ENCODE data around the gene ZNF740.
A peak's percentile ranks its signal among the peaks of the same experiment; 100 is the strongest.

The ZNF740 gene

DNA sequence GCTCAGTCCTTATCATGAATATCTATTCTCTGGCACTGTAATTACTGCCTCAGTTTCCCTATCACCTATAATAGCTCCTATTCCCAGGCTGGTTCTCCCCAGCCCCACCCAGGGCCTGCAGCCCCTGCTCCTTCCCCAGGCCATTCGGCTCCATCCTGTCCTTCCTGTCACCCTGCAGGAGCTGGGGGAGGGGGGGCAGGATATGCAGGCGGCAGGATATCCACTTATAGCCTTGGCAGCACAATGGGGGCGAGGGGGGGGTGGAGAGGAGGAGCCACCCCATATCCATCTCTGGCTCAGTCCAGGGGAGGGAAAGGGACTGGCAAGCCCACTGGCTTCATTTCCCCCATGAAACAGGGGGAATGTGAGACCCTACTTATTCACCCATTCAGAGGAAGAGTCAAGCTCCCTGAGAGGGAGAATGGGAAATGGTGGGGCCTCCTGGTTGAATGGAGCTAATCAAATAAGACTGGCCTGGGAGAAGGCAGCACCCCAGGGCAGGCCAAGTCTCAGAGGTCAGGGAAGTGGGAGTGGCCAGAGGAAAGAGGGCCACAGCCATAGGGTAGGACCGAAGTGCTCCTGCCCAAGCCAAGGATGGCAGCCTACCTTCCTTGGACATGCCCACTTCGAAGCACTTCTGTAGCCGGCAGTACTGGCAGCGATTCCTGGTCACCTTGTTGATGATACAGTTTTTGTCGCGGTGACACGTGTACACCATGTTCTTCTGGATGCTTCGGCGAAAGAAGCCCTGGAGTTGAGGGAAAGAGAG, 34.3 kb downstream of the ZNF740 start:
- peaks cover 10% of the 10 kb centered on the region for H3K27me3 ChIP-seq (ENCODE audit: control insufficient read depth, insufficient read depth, low read length)
- no peak overlapping the region for H3K9ac ChIP-seq (ENCODE audit: low read length)
- H3K4me1 ChIP-seq (ENCODE audit: control insufficient read depth, insufficient read depth, low read length): peaks cover 58% of the 10 kb centered on the region
- 0 out of 2 replicates have a peak overlapping the region, but pooled peaks have one; percentile 0 for H3K4me3 ChIP-seq (ENCODE audit: low read depth, low read length)
- H3K36me3 ChIP-seq (ENCODE audit: control insufficient read depth, insufficient read depth, low read length): peaks cover 41% of the 10 kb centered on the region
- H3K27ac ChIP-seq (ENCODE audit: low read depth, low read length): no peak overlapping the region
- no peaks in the 10 kb centered on the region for H3K9me3 ChIP-seq (ENCODE audit: control insufficient read depth, insufficient read depth, low read depth, low read length)

DNA sequence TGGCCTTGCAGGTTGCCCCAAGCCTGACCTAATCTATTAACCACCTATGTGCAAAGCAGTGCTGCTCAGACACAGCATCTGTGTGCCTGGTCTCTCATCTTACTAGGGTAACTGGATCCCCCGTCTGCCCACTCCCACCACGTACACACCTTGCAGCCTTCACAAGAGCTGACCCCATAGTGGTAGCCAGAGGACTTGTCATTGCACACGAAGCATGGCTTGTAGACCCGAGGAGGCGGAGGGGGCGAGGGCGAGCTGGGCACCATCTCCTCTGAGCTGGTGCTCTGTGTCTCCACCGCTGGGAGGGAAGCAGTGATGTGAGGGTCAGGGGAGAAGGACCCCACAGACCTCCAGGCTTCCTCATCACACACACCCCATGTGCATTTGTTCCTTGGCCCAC, 35.0 kb downstream of the ZNF740 start:
- Histone ChIP-seq H3K27ac (ENCODE audit: low read depth, low read length) (no peak overlapping the region), H3K27me3 (ENCODE audit: control insufficient read depth, insufficient read depth, low read length) (peaks cover 10% of the 10 kb centered on the region)

DNA sequence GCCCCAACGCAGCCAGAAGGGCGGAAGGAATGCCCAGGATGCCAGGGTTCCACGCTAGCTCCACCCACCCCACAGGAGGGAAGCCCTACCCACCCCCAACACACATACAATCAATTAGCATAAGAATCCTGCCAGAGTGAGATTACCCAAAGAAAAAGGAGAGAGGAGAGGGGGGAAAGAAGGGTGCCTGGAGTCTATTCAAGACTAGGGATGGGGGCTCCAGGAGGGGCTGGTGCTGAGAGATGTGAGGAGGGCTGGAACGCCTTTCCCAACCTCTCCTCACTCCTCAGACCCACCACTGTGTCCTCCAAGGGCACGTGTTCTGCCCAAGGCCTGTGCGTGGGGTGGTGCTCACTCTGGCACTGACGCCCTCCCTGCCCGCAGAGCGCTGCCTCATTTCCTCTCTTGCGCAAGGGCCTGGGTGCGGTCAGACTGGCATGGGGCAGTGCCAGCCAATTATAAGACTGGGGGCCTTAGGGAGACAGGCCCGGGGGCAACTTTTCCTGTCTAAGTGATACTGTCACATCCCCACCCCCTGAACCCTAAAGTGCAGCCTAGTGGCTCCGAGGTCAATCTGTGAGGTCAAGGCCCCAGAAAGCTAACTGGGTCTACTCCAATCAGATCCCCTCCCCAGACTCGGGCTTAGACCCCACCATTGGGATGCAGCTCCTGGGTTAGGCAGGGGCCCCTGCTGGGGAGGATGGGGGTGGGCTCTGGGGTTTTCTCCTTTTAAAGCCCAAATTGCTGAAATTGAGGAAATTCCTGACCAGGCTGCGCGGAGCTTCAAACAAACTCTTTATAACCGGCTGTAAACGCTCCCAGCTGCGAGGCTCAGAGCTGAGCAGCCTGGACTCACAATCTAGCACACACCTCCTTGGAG, 36.8 kb downstream of the ZNF740 start:
- Histone ChIP-seq H3K27ac (ENCODE audit: low read depth, low read length) (peak overlapping the region; percentile 35; the same call in 1 of the 2 replicates), H3K27me3 (ENCODE audit: control insufficient read depth, insufficient read depth, low read length) (peaks cover 10% of the 10 kb centered on the region), H3K4me3 (ENCODE audit: low read depth, low read length) (peak overlapping the region; percentile 80), H3K9ac (ENCODE audit: low read length) (peak overlapping the region; percentile 62), H3K4me1 (ENCODE audit: control insufficient read depth, insufficient read depth, low read length) (peaks cover 63% of the 10 kb centered on the region), H3K36me3 (ENCODE audit: control insufficient read depth, insufficient read depth, low read length) (peaks cover 21% of the 10 kb centered on the region), H3K9me3 (ENCODE audit: control insufficient read depth, insufficient read depth, low read depth, low read length) (no peaks in the 10 kb centered on the region)

More for the DNA sequence above, 35.0 kb downstream of the ZNF740 start:
- H3K9ac ChIP-seq (ENCODE audit: low read length): no peak overlapping the region
- no peak overlapping the region for H3K4me3 ChIP-seq (ENCODE audit: low read depth, low read length)
- H3K36me3 ChIP-seq (ENCODE audit: control insufficient read depth, insufficient read depth, low read length): peaks cover 36% of the 10 kb centered on the region
- H3K4me1 ChIP-seq (ENCODE audit: control insufficient read depth, insufficient read depth, low read length): peaks cover 58% of the 10 kb centered on the region
- no peaks in the 10 kb centered on the region for H3K9me3 ChIP-seq (ENCODE audit: control insufficient read depth, insufficient read depth, low read depth, low read length)

DNA sequence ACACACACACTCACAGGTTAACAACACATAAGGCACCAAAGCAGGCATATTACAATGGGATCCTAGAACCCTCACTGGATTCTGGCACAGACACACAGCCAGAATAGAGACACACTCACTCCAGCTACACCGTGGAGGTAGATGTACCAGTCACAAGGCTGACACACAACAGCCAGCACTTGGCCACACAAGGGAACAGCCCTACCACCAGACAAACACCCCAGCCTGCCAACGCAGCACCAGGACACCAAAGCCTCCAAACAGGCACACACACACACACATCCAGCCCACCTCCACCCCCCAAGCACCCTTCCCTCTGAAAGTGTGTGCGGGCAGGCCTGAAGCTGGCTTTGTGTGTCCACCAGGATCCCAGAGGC, 37.4 kb downstream of the ZNF740 start:
- peak overlapping the region; percentile 80 for H3K4me3 ChIP-seq (ENCODE audit: low read depth, low read length)

GRCh38 chr12:53218551-53219291, 38.2 kb downstream of the ZNF740 start:
- peaks cover 12% of the 10 kb centered on the region for H3K27me3 ChIP-seq (ENCODE audit: control insufficient read depth, insufficient read depth, low read length)
- peak overlapping the region; percentile 80 for H3K4me3 ChIP-seq (ENCODE audit: low read depth, low read length)
- peak overlapping the region; percentile 60 for H3K9ac ChIP-seq (ENCODE audit: low read length)
- H3K9me3 ChIP-seq (ENCODE audit: control insufficient read depth, insufficient read depth, low read depth, low read length): no peaks in the 10 kb centered on the region
- H3K27ac ChIP-seq (ENCODE audit: low read depth, low read length): no peak overlapping the region
- peaks cover 8% of the 10 kb centered on the region for H3K36me3 ChIP-seq (ENCODE audit: control insufficient read depth, insufficient read depth, low read length)
- H3K4me1 ChIP-seq (ENCODE audit: control insufficient read depth, insufficient read depth, low read length): peaks cover 71% of the 10 kb centered on the region

More for the DNA sequence above, 37.4 kb downstream of the ZNF740 start:
- Histone ChIP-seq H3K4me1 (ENCODE audit: control insufficient read depth, insufficient read depth, low read length) (peaks cover 69% of the 10 kb centered on the region), H3K27me3 (ENCODE audit: control insufficient read depth, insufficient read depth, low read length) (peaks cover 12% of the 10 kb centered on the region), H3K36me3 (ENCODE audit: control insufficient read depth, insufficient read depth, low read length) (peaks cover 15% of the 10 kb centered on the region), H3K27ac (ENCODE audit: low read depth, low read length) (no peak overlapping the region), H3K9ac (ENCODE audit: low read length) (peak overlapping the region; percentile 47), H3K9me3 (ENCODE audit: control insufficient read depth, insufficient read depth, low read depth, low read length) (no peaks in the 10 kb centered on the region)

DNA sequence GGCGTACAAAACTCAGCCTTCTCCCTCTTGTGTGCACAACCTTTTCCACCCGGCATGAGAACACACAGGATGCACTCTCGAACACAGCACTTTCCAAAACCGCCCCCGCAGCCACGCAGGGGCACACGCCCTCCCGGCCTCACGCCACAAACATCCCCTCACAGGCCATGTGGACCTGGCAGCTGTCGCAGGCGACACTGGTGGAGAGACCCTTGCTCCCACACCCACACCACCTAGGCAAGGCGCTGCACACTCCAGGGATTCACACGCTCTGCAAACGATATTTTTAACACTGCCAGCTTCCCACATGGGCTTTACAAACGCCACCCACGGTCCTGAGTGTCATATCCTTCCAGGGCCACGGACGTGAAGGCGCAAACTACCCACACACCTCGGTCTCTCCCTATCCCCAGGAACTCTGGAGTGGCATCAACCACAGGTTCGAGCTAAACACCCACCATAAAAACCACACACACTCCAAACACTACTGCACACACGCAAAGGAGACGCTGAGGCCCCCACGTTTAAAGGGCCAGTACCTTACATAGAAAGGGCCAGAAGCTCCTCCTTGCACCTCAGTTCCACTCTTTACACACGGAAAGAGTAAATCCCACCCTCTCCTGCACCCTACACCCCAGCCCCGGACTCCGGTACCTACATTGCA, 38.9 kb downstream of the ZNF740 start:
- Histone ChIP-seq H3K36me3 (ENCODE audit: control insufficient read depth, insufficient read depth, low read length) (peaks cover 1% of the 10 kb centered on the region; the same call in 1 of the 2 replicates), H3K4me1 (ENCODE audit: control insufficient read depth, insufficient read depth, low read length) (peaks cover 71% of the 10 kb centered on the region), H3K27me3 (ENCODE audit: control insufficient read depth, insufficient read depth, low read length) (peaks cover 12% of the 10 kb centered on the region), H3K9ac (ENCODE audit: low read length) (peak overlapping the region; percentile 60), H3K9me3 (ENCODE audit: control insufficient read depth, insufficient read depth, low read depth, low read length) (no peaks in the 10 kb centered on the region), H3K27ac (ENCODE audit: low read depth, low read length) (no peak overlapping the region), H3K4me3 (ENCODE audit: low read depth, low read length) (peak overlapping the region; percentile 80)

GRCh38 chr12:53219956-53220693, 39.6 kb downstream of the ZNF740 start:
- Histone ChIP-seq H3K27ac (ENCODE audit: low read depth, low read length) (no peak overlapping the region), H3K4me3 (ENCODE audit: low read depth, low read length) (peak overlapping the region; percentile 80), H3K9me3 (ENCODE audit: control insufficient read depth, insufficient read depth, low read depth, low read length) (no peaks in the 10 kb centered on the region), H3K27me3 (ENCODE audit: control insufficient read depth, insufficient read depth, low read length) (peaks cover 12% of the 10 kb centered on the region), H3K36me3 (ENCODE audit: control insufficient read depth, insufficient read depth, low read length) (no peaks in the 10 kb centered on the region), H3K9ac (ENCODE audit: low read length) (peak overlapping the region; percentile 64), H3K4me1 (ENCODE audit: control insufficient read depth, insufficient read depth, low read length) (peaks cover 70% of the 10 kb centered on the region)

- Histone ChIP-seq H3K9me3 (ENCODE audit: control insufficient read depth, insufficient read depth, low read depth, low read length) (no peaks in the 10 kb centered on the region), H3K4me3 (ENCODE audit: low read depth, low read length) (peak overlapping the region; percentile 80), H3K4me1 (ENCODE audit: control insufficient read depth, insufficient read depth, low read length) (peaks cover 70% of the 10 kb centered on the region), H3K27me3 (ENCODE audit: control insufficient read depth, insufficient read depth, low read length) (peaks cover 12% of the 10 kb centered on the region), H3K36me3 (ENCODE audit: control insufficient read depth, insufficient read depth, low read length) (no peaks in the 10 kb centered on the region), H3K9ac (ENCODE audit: low read length) (peak overlapping the region; percentile 64), H3K27ac (ENCODE audit: low read depth, low read length) (no peak overlapping the region)
These were observed 40.2 kb downstream of the ZNF740 start for GRCh38 chr12:53220694-53221202.

- no peaks in the 10 kb centered on the region for H3K9me3 ChIP-seq (ENCODE audit: control insufficient read depth, insufficient read depth, low read depth, low read length)
- peak overlapping the region; percentile 60 for H3K9ac ChIP-seq (ENCODE audit: low read length)
- no peaks in the 10 kb centered on the region for H3K36me3 ChIP-seq (ENCODE audit: control insufficient read depth, insufficient read depth, low read length)
- H3K4me3 ChIP-seq (ENCODE audit: low read depth, low read length): peak overlapping the region; percentile 80
- peak overlapping the region; percentile 29; the same call in 1 of the 2 replicates for H3K27ac ChIP-seq (ENCODE audit: low read depth, low read length)
- H3K27me3 ChIP-seq (ENCODE audit: control insufficient read depth, insufficient read depth, low read length): peaks cover 12% of the 10 kb centered on the region
- H3K4me1 ChIP-seq (ENCODE audit: control insufficient read depth, insufficient read depth, low read length): peaks cover 66% of the 10 kb centered on the region
These were observed 40.9 kb downstream of the ZNF740 start for GRCh38 chr12:53221203-53222080.
